ENCODE data around the gene TNRC6A. TPM values are rescaled to one million over a fixed set of nuclear protein-coding genes. Genes with fewer than 3 reads are reported as not detected.
"Not testable (repeated sequence)": the region's sequence is repeated elsewhere in the genome, so short reads cannot be mapped to it uniquely, and the experiment has no call there.

Gene TNRC6A
- total RNA-seq, 1 donor from 2014 or later: 47.3 TPM

DNA sequence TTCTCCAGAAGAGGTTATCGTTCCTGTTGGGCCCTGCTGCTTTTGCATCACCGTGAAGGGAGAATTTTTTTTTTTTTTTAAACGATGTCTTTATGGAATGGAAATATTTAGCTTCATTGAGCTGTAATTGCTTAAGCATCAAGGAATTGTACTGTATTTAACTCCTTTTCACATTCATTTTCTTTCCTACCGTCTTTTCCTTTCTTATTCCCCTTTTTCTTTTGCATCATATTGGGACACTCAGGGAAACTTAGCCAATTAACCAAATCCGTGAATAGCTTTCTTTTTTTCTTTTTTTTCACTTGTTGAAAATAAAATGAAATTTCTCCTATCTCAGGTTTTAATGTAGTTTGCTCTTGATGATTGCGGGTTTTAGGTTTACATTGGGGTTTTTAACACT is 1.5 kb downstream of the TNRC6A start:
- intact Hi-C loops (cut with micrococcal nuclease): loop anchor here (2.0 to 10.0 kb wide), 2 partner anchors 192 to 284 kb away; partner anchors contain the start of genes ARHGAP17 and RBBP6
- Mint-ChIP-seq H3K9me3 (no peaks in the 10 kb centered on the region), H3K4me1 (ENCODE audit: low read depth) (peaks cover 36% of the 10 kb centered on the region), H3K27ac (no peak overlapping the region), H3K27me3 (ENCODE audit: low read depth) (peaks cover 3% of the 10 kb centered on the region), H3K36me3 (ENCODE audit: low read depth) (peaks cover 36% of the 10 kb centered on the region), H3K4me3 (ENCODE audit: low read depth) (peak overlapping the region; percentile 98)
- no peak for DNase-seq (ENCODE audit: low spot score)

- H3K36me3 Mint-ChIP-seq (ENCODE audit: low read depth): peaks cover 41% of the 10 kb centered on the region
- H3K27me3 Mint-ChIP-seq (ENCODE audit: low read depth): no peaks in the 10 kb centered on the region
- H3K4me3 Mint-ChIP-seq (ENCODE audit: low read depth): peak overlapping the region; percentile 98
- DNase-seq (ENCODE audit: low spot score): no peak
- no peak overlapping the region for H3K27ac Mint-ChIP-seq
- intact Hi-C loops (cut with micrococcal nuclease): loop anchor here (2.0 to 10.0 kb wide), 2 partner anchors 193 to 283 kb away; partner anchors contain the start of genes ARHGAP17 and RBBP6
- no peaks in the 10 kb centered on the region for H3K9me3 Mint-ChIP-seq
- H3K4me1 Mint-ChIP-seq (ENCODE audit: low read depth): peaks cover 42% of the 10 kb centered on the region
These were observed 2.4 kb downstream of the TNRC6A start for GRCh38 chr16:24731722-24732419.

GRCh38 chr16:24734382-24734781 is 4.9 kb downstream of the TNRC6A start:
- no peak for DNase-seq (ENCODE audit: low spot score)
- Mint-ChIP-seq H3K36me3 (ENCODE audit: low read depth) (peaks cover 50% of the 10 kb centered on the region), H3K9me3 (no peaks in the 10 kb centered on the region), H3K27ac (peak overlapping the region; percentile 9), H3K27me3 (ENCODE audit: low read depth) (no peaks in the 10 kb centered on the region), H3K4me3 (ENCODE audit: low read depth) (no peak overlapping the region), H3K4me1 (ENCODE audit: low read depth) (peaks cover 50% of the 10 kb centered on the region)
- intact Hi-C loops (cut with micrococcal nuclease): loop anchor here (10.0 kb wide), 1 partner anchor 280 kb away; the partner anchor contains the start of gene ARHGAP17

GRCh38 chr16:24736758-24737157 is 7.3 kb downstream of the TNRC6A start:
- intact Hi-C loops (cut with micrococcal nuclease): loop anchor here (10.0 kb wide), 1 partner anchor 278 kb away; the partner anchor contains the start of gene ARHGAP17
- Mint-ChIP-seq H3K27me3 (ENCODE audit: low read depth) (no peaks in the 10 kb centered on the region), H3K9me3 (no peaks in the 10 kb centered on the region), H3K4me1 (ENCODE audit: low read depth) (peaks cover 51% of the 10 kb centered on the region), H3K36me3 (ENCODE audit: low read depth) (peaks cover 53% of the 10 kb centered on the region), H3K27ac (no peak overlapping the region), H3K4me3 (ENCODE audit: low read depth) (no peak overlapping the region)
- no peak for DNase-seq (ENCODE audit: low spot score)

DNA sequence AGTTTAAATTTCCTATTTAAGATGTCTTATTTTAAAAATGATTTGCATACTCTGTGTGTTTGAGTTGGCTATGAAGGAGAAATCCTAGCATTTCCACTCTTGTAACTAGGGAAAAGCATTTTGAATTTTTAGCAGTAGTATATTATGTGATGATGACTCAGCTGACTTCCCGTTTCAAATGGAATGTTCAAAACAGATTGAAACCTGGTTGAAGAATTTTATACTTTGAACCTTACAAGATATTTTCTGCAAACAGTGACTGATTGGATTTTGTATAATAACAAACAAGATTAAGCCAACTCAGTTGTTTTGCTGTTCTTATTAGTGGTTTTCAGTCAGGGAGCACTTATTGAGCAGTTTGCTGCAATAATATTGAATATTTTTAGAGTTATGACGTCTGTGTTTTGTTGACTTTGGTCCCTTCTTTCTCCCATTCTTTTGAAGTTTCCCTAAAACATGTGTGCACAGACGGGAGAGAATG is 8.0 kb downstream of the TNRC6A start:
- H3K4me1 Mint-ChIP-seq (ENCODE audit: low read depth): peaks cover 44% of the 10 kb centered on the region
- DNase-seq (ENCODE audit: low spot score): no peak
- no peak overlapping the region for H3K27ac Mint-ChIP-seq
- H3K4me3 Mint-ChIP-seq (ENCODE audit: low read depth): no peak overlapping the region
- no peaks in the 10 kb centered on the region for H3K9me3 Mint-ChIP-seq
- no peaks in the 10 kb centered on the region for H3K27me3 Mint-ChIP-seq (ENCODE audit: low read depth)
- intact Hi-C loops (cut with micrococcal nuclease): loop anchor here (10.0 kb wide), 1 partner anchor 277 kb away; the partner anchor contains the start of gene ARHGAP17
- H3K36me3 Mint-ChIP-seq (ENCODE audit: low read depth): peaks cover 51% of the 10 kb centered on the region

- H3K4me3 Mint-ChIP-seq (ENCODE audit: low read depth): no peak overlapping the region
- no peak overlapping the region for H3K27ac Mint-ChIP-seq
- H3K36me3 Mint-ChIP-seq (ENCODE audit: low read depth): peaks cover 46% of the 10 kb centered on the region
- peaks cover 43% of the 10 kb centered on the region for H3K4me1 Mint-ChIP-seq (ENCODE audit: low read depth)
- DNase-seq (ENCODE audit: low spot score): no peak
- H3K9me3 Mint-ChIP-seq: no peaks in the 10 kb centered on the region
- no peaks in the 10 kb centered on the region for H3K27me3 Mint-ChIP-seq (ENCODE audit: low read depth)
- intact Hi-C loops (cut with micrococcal nuclease): loop anchor here (10.0 kb wide), 1 partner anchor 277 kb away; the partner anchor contains the start of gene ARHGAP17
These were observed 8.6 kb downstream of the TNRC6A start for GRCh38 chr16:24737916-24738594.

DNA sequence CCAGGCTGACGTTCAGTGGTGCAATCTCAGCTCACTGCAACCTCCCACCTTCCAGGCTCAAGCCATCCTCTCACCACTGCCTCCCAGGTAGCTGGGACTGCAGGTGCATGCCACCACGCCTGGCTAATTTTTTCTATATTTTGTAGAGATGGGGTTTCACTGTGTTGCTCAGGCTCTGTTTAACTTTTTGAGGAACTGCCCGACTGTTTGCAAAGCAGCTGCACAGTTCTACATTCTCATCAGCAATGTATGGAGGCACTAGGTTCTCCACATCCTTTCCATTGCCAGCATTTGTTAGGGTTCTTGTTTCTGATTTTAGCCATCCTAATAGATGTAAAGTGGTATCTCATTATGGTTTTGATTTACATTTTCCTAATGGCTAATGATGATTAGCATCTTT is 9.4 kb downstream of the TNRC6A start:
- DNase-seq (ENCODE audit: low spot score): no peak
- H3K27ac Mint-ChIP-seq: no peak overlapping the region
- intact Hi-C loops (cut with micrococcal nuclease): loop anchor here (10.0 kb wide), 1 partner anchor 276 kb away; the partner anchor contains the start of gene ARHGAP17
- no peaks in the 10 kb centered on the region for H3K9me3 Mint-ChIP-seq
- peaks cover 38% of the 10 kb centered on the region for H3K36me3 Mint-ChIP-seq (ENCODE audit: low read depth)
- H3K27me3 Mint-ChIP-seq (ENCODE audit: low read depth): no peaks in the 10 kb centered on the region
- H3K4me1 Mint-ChIP-seq (ENCODE audit: low read depth): peaks cover 37% of the 10 kb centered on the region
- no peak overlapping the region for H3K4me3 Mint-ChIP-seq (ENCODE audit: low read depth)

DNA sequence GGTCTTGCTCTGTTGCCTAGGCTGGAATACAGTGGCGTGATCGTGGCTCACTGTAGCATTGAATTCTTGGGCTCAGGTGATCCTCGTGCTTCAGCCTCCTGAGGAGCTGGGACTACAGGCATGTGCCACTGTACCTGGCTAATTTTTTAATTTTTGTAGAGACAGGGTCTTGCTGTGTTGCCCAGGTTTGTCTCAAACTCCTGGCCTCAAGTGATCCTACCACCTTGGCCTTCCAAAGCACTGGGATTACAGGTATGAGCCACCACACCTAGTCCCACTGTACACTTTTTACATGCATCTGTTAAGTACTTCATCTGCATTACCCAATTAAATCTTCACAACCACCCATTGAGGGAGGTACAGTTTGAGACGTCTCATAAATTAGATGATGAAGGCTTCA is 12.4 kb downstream of the TNRC6A start:
- intact Hi-C loops (cut with micrococcal nuclease): no loop called here
- H3K27ac Mint-ChIP-seq: no peak overlapping the region
- no peaks in the 10 kb centered on the region for H3K9me3 Mint-ChIP-seq
- H3K4me3 Mint-ChIP-seq (ENCODE audit: low read depth): no peak overlapping the region
- peaks cover 45% of the 10 kb centered on the region for H3K4me1 Mint-ChIP-seq (ENCODE audit: low read depth)
- H3K27me3 Mint-ChIP-seq (ENCODE audit: low read depth): no peaks in the 10 kb centered on the region
- DNase-seq (ENCODE audit: low spot score): no peak
- H3K36me3 Mint-ChIP-seq (ENCODE audit: low read depth): peaks cover 36% of the 10 kb centered on the region

- peaks cover 37% of the 10 kb centered on the region for H3K36me3 Mint-ChIP-seq (ENCODE audit: low read depth)
- DNase-seq (ENCODE audit: low spot score); H3K9me3 Mint-ChIP-seq; H3K27me3 Mint-ChIP-seq (ENCODE audit: low read depth); H3K27ac Mint-ChIP-seq; intact Hi-C loops (cut with micrococcal nuclease); H3K4me3 Mint-ChIP-seq (ENCODE audit: low read depth): not testable (repeated sequence)
- H3K4me1 Mint-ChIP-seq (ENCODE audit: low read depth): peaks cover 43% of the 10 kb centered on the region
These were observed 13.2 kb downstream of the TNRC6A start for GRCh38 chr16:24742610-24743009.

DNA sequence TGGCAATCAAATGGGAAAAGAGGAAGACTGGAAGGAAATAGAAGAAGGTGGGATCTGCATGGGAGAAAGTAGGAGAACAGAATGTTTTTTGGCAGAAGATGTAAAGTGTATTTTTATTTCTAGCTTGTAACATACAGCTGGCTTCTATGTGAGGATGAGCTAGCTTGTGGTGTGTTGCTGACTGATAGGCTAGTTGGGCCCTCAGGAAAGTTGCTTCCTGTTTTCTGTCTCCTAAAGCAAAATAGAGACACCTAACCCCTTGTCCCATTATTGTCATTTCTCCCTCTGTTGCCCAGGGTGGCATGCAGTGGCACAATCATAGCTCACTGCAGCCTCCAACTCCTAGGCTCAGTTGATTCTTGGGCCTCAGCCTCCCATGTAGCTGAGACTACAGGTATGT is 15.9 kb downstream of the TNRC6A start:
- Mint-ChIP-seq H3K4me1 (ENCODE audit: low read depth) (peaks cover 49% of the 10 kb centered on the region), H3K27ac (peak overlapping the region; percentile 43), H3K9me3 (no peaks in the 10 kb centered on the region), H3K27me3 (ENCODE audit: low read depth) (no peaks in the 10 kb centered on the region), H3K4me3 (ENCODE audit: low read depth) (no peak overlapping the region), H3K36me3 (ENCODE audit: low read depth) (peaks cover 37% of the 10 kb centered on the region)
- intact Hi-C loops (cut with micrococcal nuclease): no loop called here
- no peak for DNase-seq (ENCODE audit: low spot score)

DNA sequence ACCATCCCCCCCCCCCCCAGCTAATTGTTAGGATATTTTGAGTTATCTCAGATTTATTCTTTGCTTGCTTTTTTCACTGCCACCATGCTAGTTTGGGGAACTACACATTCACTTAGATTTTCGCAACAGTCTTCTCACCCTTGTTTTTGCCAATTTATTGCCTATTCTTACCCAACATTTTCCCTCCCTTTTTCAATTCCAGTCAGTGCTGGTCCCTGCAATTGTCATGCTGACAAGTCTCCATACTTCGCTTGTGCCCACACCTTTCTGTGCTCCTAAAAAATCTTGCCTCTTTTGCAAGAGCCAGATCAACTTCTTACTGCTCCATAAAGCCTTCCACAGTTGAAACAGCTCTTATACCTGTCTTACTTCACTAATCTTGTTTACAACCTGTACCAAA is 16.3 kb downstream of the TNRC6A start:
- Mint-ChIP-seq H3K9me3 (no peaks in the 10 kb centered on the region), H3K27me3 (ENCODE audit: low read depth) (no peaks in the 10 kb centered on the region), H3K4me1 (ENCODE audit: low read depth) (peaks cover 47% of the 10 kb centered on the region), H3K36me3 (ENCODE audit: low read depth) (peaks cover 34% of the 10 kb centered on the region), H3K27ac (peak overlapping the region; percentile 55), H3K4me3 (ENCODE audit: low read depth) (no peak overlapping the region)
- intact Hi-C loops (cut with micrococcal nuclease): no loop called here
- DNase-seq (ENCODE audit: low spot score): no peak

GRCh38 chr16:24747441-24747840 is 18.0 kb downstream of the TNRC6A start:
- no peaks in the 10 kb centered on the region for H3K9me3 Mint-ChIP-seq
- peak overlapping the region; percentile 44 for H3K27ac Mint-ChIP-seq
- H3K4me3 Mint-ChIP-seq (ENCODE audit: low read depth): no peak overlapping the region
- no peak for DNase-seq (ENCODE audit: low spot score)
- peaks cover 33% of the 10 kb centered on the region for H3K36me3 Mint-ChIP-seq (ENCODE audit: low read depth)
- H3K27me3 Mint-ChIP-seq (ENCODE audit: low read depth): no peaks in the 10 kb centered on the region
- peaks cover 49% of the 10 kb centered on the region for H3K4me1 Mint-ChIP-seq (ENCODE audit: low read depth)
- intact Hi-C loops (cut with micrococcal nuclease): no loop called here

DNA sequence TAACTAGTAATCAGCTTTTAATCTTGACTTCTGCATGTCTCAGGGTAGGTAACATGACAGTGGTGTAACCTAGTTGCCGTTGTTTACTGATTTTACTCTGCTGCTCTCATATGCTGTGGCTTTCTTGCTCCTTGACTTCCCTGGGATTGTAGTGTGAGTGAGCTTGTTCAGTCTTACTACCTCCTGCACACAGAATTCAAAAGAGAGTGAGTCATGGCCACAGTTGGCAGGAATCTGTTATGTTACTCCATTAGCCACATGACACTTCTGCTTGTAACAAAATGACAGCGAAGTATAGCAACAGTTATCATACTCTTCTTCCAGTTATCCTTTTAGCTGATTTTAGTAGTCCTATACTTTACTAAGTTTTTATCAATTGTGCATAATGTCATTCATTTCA is 18.8 kb downstream of the TNRC6A start:
- H3K9me3 Mint-ChIP-seq: no peaks in the 10 kb centered on the region
- H3K27ac Mint-ChIP-seq: no peak overlapping the region
- no peak overlapping the region for H3K4me3 Mint-ChIP-seq (ENCODE audit: low read depth)
- intact Hi-C loops (cut with micrococcal nuclease): no loop called here
- no peak for DNase-seq (ENCODE audit: low spot score)
- H3K27me3 Mint-ChIP-seq (ENCODE audit: low read depth): no peaks in the 10 kb centered on the region
- H3K36me3 Mint-ChIP-seq (ENCODE audit: low read depth): peaks cover 37% of the 10 kb centered on the region
- H3K4me1 Mint-ChIP-seq (ENCODE audit: low read depth): peaks cover 55% of the 10 kb centered on the region

Measured in activated T-helper 2 cell treated with anti-CD3 and anti-CD28 coated beads, Interferon-gamma antibody, Interleukin-2, Interleukin-4, amounts not matched to agents 10 μg/mL and 5 μg/mL and 100 μg/mL, durations not matched to agents 14 hours and 24 hours and 36 hours (primary cell).